ENCODE results near the gene RESP18. TPM values are rescaled to one million over a fixed set of nuclear protein-coding genes. Genes with fewer than 3 reads are reported as not detected.
A peak's percentile ranks its signal among the peaks of the same experiment; 100 is the strongest.

Gene RESP18
- total and polyA plus RNA-seq, 2 of the 4 experiments (the other 2 are of a cell fraction), result not detected

DNA sequence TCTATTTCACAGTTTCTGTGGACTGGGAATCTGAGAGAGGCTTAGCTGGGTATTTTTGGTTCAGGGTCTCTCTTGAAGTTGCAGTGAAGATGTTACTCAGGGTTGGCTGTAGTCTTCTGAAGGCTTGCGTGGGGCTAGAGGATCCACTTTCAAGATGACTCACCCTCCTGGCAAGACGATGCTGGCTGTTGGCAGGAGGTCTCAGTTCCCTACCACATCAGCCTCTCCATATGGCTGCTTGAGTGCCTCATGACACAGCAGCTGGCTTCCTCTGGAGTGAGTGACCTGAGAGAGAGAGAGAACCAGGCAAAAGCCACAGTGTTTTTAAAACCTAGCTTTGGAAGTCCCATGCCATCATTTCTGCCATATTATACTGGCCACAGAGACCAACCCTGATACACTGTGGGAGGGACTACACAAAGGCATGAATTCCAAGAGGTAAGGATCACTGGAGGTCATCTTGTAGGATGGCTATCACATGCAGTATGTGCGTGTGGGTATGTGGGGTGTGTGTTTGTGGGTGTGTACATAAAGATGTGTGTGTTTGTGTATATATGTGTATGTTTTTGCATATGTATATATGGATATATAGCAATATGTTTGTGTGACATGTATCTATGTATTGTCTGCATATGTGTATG is 30.1 kb upstream of the RESP18 start (continued):
- TF ChIP-seq, protein P1, sequence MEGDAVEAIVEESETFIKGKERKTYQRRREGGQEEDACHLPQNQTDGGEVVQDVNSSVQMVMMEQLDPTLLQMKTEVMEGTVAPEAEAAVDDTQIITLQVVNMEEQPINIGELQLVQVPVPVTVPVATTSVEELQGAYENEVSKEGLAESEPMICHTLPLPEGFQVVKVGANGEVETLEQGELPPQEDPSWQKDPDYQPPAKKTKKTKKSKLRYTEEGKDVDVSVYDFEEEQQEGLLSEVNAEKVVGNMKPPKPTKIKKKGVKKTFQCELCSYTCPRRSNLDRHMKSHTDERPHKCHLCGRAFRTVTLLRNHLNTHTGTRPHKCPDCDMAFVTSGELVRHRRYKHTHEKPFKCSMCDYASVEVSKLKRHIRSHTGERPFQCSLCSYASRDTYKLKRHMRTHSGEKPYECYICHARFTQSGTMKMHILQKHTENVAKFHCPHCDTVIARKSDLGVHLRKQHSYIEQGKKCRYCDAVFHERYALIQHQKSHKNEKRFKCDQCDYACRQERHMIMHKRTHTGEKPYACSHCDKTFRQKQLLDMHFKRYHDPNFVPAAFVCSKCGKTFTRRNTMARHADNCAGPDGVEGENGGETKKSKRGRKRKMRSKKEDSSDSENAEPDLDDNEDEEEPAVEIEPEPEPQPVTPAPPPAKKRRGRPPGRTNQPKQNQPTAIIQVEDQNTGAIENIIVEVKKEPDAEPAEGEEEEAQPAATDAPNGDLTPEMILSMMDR (conservative IDR thresholded peaks at IDR 0.05; ENCODE audit: low read depth, low read length), result no peak

DNA sequence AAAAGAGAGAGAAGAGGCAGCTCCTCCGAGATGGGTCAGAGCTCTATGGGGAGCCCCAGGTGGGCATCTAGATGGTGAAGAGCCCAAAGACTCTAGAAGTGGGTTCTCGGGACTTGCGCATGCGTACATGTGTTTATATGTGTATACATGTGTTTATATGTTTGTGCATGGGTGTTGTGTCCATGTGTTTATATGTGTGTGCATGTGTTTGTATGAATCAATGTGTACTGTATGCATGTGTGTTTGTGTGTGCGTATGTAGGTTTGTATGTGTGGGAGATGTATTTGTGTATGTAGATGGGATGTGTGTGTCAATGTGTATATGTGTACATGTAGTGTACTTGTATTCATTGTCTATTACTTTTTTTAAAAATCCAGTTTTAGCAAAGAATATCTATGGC is 29.5 kb upstream of the RESP18 start:
- no peak overlapping the region for H2BK15ac ChIP-seq (ENCODE audit: low read depth, low read length)
- no peak for DNase-seq
- intact Hi-C loops (cut with micrococcal nuclease), result no loop called here

More for the DNA sequence above, 29.5 kb upstream of the RESP18 start:
- no peak overlapping the region for H4K91ac ChIP-seq (ENCODE audit: insufficient read depth, low read depth, low read length)
- H2AFZ ChIP-seq (replicated peaks; ENCODE audit: low read length, poor library complexity), result no peak overlapping the region
- no TSS peak for BruUV-seq (replicated peaks)
- no peak overlapping the region for H3K4me3 ChIP-seq (ENCODE audit: insufficient read depth, low read depth, low read length)
- H3K36me3 ChIP-seq (ENCODE audit: control insufficient read depth, insufficient read depth, low read length), result no peaks in the 10 kb centered on the region
- no peak overlapping the region for H3K9ac ChIP-seq (ENCODE audit: low read depth, low read length)
- no peak for TF ChIP-seq MAZ (IDR thresholded peaks at IDR 0.05; ENCODE audit: borderline replicate concordance, low read depth, low read length)
- no peak for TF ChIP-seq BHLHE40 (IDR thresholded peaks at IDR 0.05; ENCODE audit: low read depth, low read length)
- TF ChIP-seq MXI1 (IDR thresholded peaks at IDR 0.05; ENCODE audit: borderline replicate concordance, low read depth, low read length), result no peak
- TF ChIP-seq, protein P2, sequence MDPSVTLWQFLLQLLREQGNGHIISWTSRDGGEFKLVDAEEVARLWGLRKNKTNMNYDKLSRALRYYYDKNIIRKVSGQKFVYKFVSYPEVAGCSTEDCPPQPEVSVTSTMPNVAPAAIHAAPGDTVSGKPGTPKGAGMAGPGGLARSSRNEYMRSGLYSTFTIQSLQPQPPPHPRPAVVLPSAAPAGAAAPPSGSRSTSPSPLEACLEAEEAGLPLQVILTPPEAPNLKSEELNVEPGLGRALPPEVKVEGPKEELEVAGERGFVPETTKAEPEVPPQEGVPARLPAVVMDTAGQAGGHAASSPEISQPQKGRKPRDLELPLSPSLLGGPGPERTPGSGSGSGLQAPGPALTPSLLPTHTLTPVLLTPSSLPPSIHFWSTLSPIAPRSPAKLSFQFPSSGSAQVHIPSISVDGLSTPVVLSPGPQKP (IDR thresholded peaks at IDR 0.05; ENCODE audit: borderline replicate concordance, low read depth, low read length), result no peak
- TF ChIP-seq POLR2A (IDR thresholded peaks at IDR 0.05; ENCODE audit: low read depth, low read length), result no peak
- TF ChIP-seq CEBPB (IDR thresholded peaks at IDR 0.05; ENCODE audit: low read depth, low read length), result no peak
- H2BK5ac ChIP-seq (ENCODE audit: low read depth, low read length, poor library complexity, severe bottlenecking), result peak overlapping the region; percentile 29
- peak; percentile 21 for ATAC-seq (ENCODE audit: low read depth)
- no peak overlapping the region for H3K23ac ChIP-seq (ENCODE audit: low read depth, low read length)
- H4K5ac ChIP-seq (ENCODE audit: low read depth, low read length), result no peak overlapping the region
- in situ Hi-C loops (cut with MboI; ENCODE audit: low sequenced_read_pairs), result no loop called here
- H3K9me1 ChIP-seq (ENCODE audit: insufficient read depth, low read length), result peaks cover 8% of the 10 kb centered on the region
- H4K8ac ChIP-seq (ENCODE audit: low read depth in 2 of 2, low read length in 2 of 2), result no peak overlapping the region
- no peak overlapping the region for H2BK20ac ChIP-seq (ENCODE audit: low read depth, low read length)
- H3K4me2 ChIP-seq (ENCODE audit: low read depth, low read length), result no peak overlapping the region
- peak overlapping the region; percentile 36; the same call in 1 of the 2 replicates for H3K18ac ChIP-seq (ENCODE audit: low read depth, low read length)
- peaks cover 4% of the 10 kb centered on the region; the same call in 1 of the 2 replicates for H4K20me1 ChIP-seq (ENCODE audit: insufficient read depth, low read length)
- no peak overlapping the region for H2BK120ac ChIP-seq (ENCODE audit: low read depth, low read length)
- H2AK9ac ChIP-seq (replicated peaks; ENCODE audit: low read depth, low read length, poor library complexity), result no peak overlapping the region
- H2AK5ac ChIP-seq (ENCODE audit: low read depth, low read length), result peak overlapping the region; percentile 27; the same call in 1 of the 2 replicates
- no peaks in the 10 kb centered on the region for H3K79me1 ChIP-seq (ENCODE audit: low read depth in 1 of 2, low read length in 2 of 2)
- CTCF ChIA-PET, result interaction anchor here (0.6 kb wide), 1 partner anchor 21 kb away, joined by 3 read pairs; no protein-coding TSS in a partner anchor
- no peak overlapping the region for H3K27ac ChIP-seq (ENCODE audit: insufficient read depth, low read length)
- POLR2A ChIA-PET (ENCODE audit: unreplicated experiment), result no interaction called here
- 93 to 100% methylated on average over 1 to 5 of the region's 5 CpGs for WGBS, 2 experiments (ENCODE audit: extremely low coverage in 2 of 2, insufficient read length in 1 of 2)
- H3K9me3 ChIP-seq (ENCODE audit: control insufficient read depth, insufficient read depth, low read length), result no peaks in the 10 kb centered on the region
- no peak overlapping the region for H3K14ac ChIP-seq (replicated peaks; ENCODE audit: low read depth, low read length)
- H3K56ac ChIP-seq (ENCODE audit: extremely low read depth, insufficient read depth, low read length), result no peak overlapping the region
- peaks cover 33% of the 10 kb centered on the region for H3K27me3 ChIP-seq (ENCODE audit: control insufficient read depth, insufficient read depth, low read length)
- dilution Hi-C loops (cut with HindIII; ENCODE audit: low sequenced_read_pairs, unreplicated experiment), result no loop called here
- H3K4me1 ChIP-seq (ENCODE audit: control insufficient read depth, insufficient read depth, low read length), result peaks cover 11% of the 10 kb centered on the region
- H3K4ac ChIP-seq (ENCODE audit: low read depth, low read length), result no peak overlapping the region

All from IMR-90 (cell line).